GM12878 (cell line): ENCODE data around the gene SPDYE4. TPM values are rescaled to one million over a fixed set of nuclear protein-coding genes. Genes with fewer than 3 reads are reported as not detected.
A peak's percentile ranks its signal among the peaks of the same experiment; 100 is the strongest.

Source experiments
- ATAC-seq: fragments of 200-7000 bp; cut with Tn5 transposase; 3 replicates; pipeline ENCODE4 v1.9.1; 2020; ENCODE audit warnings: mild to moderate bottlenecking, moderate library complexity
- BruUV-seq: library from RNA; stranded (reverse); fragments of 400-500 nt; replicated peaks from 2 replicates; lab custom pipeline; 2021; lab: Mats Ljungman, UMichigan
- CTCF ChIA-PET: fragments of 300-600 bp; sonication (Branson Sonifier 250); formaldehyde crosslinking; extraction: SDS; loops from one replicate; lab custom pipeline; 2021; ENCODE audit warnings: inconsistent platforms; lab: Yijun Ruan, JAX
- POLR2A ChIA-PET: fragments of 350-600 bp; formaldehyde crosslinking; extraction: SDS; loops from one replicate; lab custom pipeline; 2021; ENCODE audit warnings: inconsistent platforms; lab: Charles Lee
- RAD21 ChIA-PET: fragments of 300-600 bp; sonication (Branson Sonifier 250); formaldehyde crosslinking; loops from one replicate; lab custom pipeline; 2023; ENCODE audit warnings: antibody characterized with exemption; ENCODE audit not compliant: unreplicated experiment; lab: Charles Lee
- SMC1A ChIA-PET: fragments of 300-600 bp; sonication (Branson Sonifier 250); formaldehyde crosslinking; loops from one replicate; lab custom pipeline; 2023; ENCODE audit not compliant: unreplicated experiment, uncharacterized antibody; lab: Charles Lee
- DNase-seq: peaks from one replicate; pipeline ENCODE4 v3.0.0-alpha.2; 2011; ENCODE audit warnings: low read depth, low spot score
- FAIRE-seq: peaks from 3 replicates; lab custom pipeline; 2011; peaks lifted over from hg19 to GRCh38; lab: Jason Lieb, UNC
- H2AFZ ChIP-seq: 2 replicates; pipeline ENCODE4 v1.6.0; 2011; ENCODE audit warnings: low read depth, low read length, control low read depth; ENCODE audit not compliant: control insufficient read depth
- H3K27ac ChIP-seq: 2 replicates; pipeline ENCODE4 v1.5.1; 2011; ENCODE audit warnings: control low read depth; ENCODE audit not compliant: control insufficient read depth, insufficient read depth
- H3K27me3 ChIP-seq, 2 experiments: replicated peaks in 1 of 2; 2 replicates each; pipeline versions ENCODE4 v1.6.0 to v1.6.1; 2011; ENCODE audit warnings: low read length in 1 of 2; ENCODE audit not compliant: control insufficient read depth in 2 of 2, insufficient read depth in 2 of 2
- H3K36me3 ChIP-seq, 2 experiments: 2 replicates each; pipeline ENCODE4 v1.5.1; 2011; ENCODE audit warnings: low read length in 1 of 2; ENCODE audit not compliant: control insufficient read depth in 2 of 2, insufficient read depth in 2 of 2
- H3K4me1 ChIP-seq: 2 replicates; pipeline ENCODE4 v1.6.1; 2011; ENCODE audit warnings: mild to moderate bottlenecking, low read length, moderate library complexity, mixed read lengths; ENCODE audit not compliant: control insufficient read depth, insufficient read depth
- H3K4me2 ChIP-seq: 2 replicates; pipeline ENCODE4 v1.6.0; 2011; ENCODE audit warnings: control low read depth; ENCODE audit not compliant: control insufficient read depth, insufficient read depth
- H3K4me3 ChIP-seq: fragments of 200-600 bp; sonication (generic); 2 replicates; pipeline ENCODE4 v1.5.1; 2016
- H3K79me2 ChIP-seq: 2 replicates; pipeline ENCODE4 v1.6.0; 2011; ENCODE audit warnings: low read length; ENCODE audit not compliant: control insufficient read depth, insufficient read depth
- H3K9ac ChIP-seq: 2 replicates; pipeline ENCODE4 v1.8.0; 2011; ENCODE audit warnings: low read length, control low read depth, mixed read lengths; ENCODE audit not compliant: control insufficient read depth, insufficient read depth
- H3K9me3 ChIP-seq: replicated peaks from 3 replicates; pipeline ENCODE4 v1.5.1; 2011; ENCODE audit warnings: mild to moderate bottlenecking, low read length; ENCODE audit not compliant: control insufficient read depth, insufficient read depth
- H4K20me1 ChIP-seq: 2 replicates; pipeline ENCODE4 v1.6.0; 2011; ENCODE audit not compliant: control insufficient read depth, insufficient read depth
- DPF2 ChIP-seq: fragments of 450-650 bp; IDR thresholded peaks from 2 replicates; pipeline ENCODE4 v1.6.1; 2017; ENCODE audit warnings: mild to moderate bottlenecking
- ELK1 ChIP-seq: IDR thresholded peaks from 2 replicates; pipeline ENCODE4 v1.6.1; 2012; ENCODE audit warnings: low read depth, low read length, improper control_type of control experiment
- FOXM1 ChIP-seq: IDR thresholded peaks from 2 replicates; pipeline ENCODE4 v1.6.1; 2012; ENCODE audit warnings: low read depth, mild to moderate bottlenecking, inconsistent platforms, low read length, moderate library complexity
- IRF3 ChIP-seq: fragments of 450-650 bp; IDR thresholded peaks from 2 replicates; pipeline ENCODE4 v1.6.1; 2014; ENCODE audit warnings: mild to moderate bottlenecking
- NBN ChIP-seq: fragments of 450-650 bp; IDR thresholded peaks from 2 replicates; pipeline ENCODE4 v1.6.1; 2016
- POU2F2 ChIP-seq: IDR thresholded peaks from 3 replicates; pipeline ENCODE4 v1.6.1; 2011; ENCODE audit warnings: low read depth, mild to moderate bottlenecking, low read length, borderline replicate concordance
- RUNX3 ChIP-seq: IDR thresholded peaks from 2 replicates; pipeline ENCODE4 v1.6.1; 2012; ENCODE audit warnings: low read length, inconsistent platforms
- SMARCA5 ChIP-seq: fragments of 450-650 bp; IDR thresholded peaks from 2 replicates; pipeline ENCODE4 v1.6.1; 2017; ENCODE audit warnings: mild to moderate bottlenecking
- SUPT20H ChIP-seq: IDR thresholded peaks from 2 replicates; pipeline ENCODE4 v1.6.1; 2011; ENCODE audit warnings: low read depth, mild to moderate bottlenecking, low read length, moderate library complexity, borderline replicate concordance; ENCODE audit not compliant: control insufficient read depth
- TAF1 ChIP-seq: IDR thresholded peaks from 2 replicates; pipeline ENCODE4 v1.6.1; 2011; ENCODE audit warnings: mild to moderate bottlenecking, low read depth, low read length, borderline replicate concordance
- ZBTB4 ChIP-seq: fragments of 450-650 bp; formaldehyde crosslinking; IDR thresholded peaks from 2 replicates; pipeline ENCODE4 v1.4.0; 2022; ENCODE audit warnings: mild to moderate bottlenecking, moderate library complexity
- WGBS: methylation state at CpG from one replicate; pipeline ENCODE4 v1.1.6; 2016; ENCODE audit warnings: low lambda C conversion rate; ENCODE audit not compliant: insufficient replicate concordance, insufficient coverage; ENCODE audit errors: missing lambda C conversion rate; 5-methylcytosine and 5-hydroxymethylcytosine counted together
- in situ Hi-C: fragments of 300-500 bp; cut with MboI; formaldehyde crosslinking; loops from 9 replicates; pipeline ENCODE4 v1.14.3; 2018; ENCODE audit warnings: mixed read lengths
- intact Hi-C: fragments of 100-400 bp; cut with micrococcal nuclease; formaldehyde crosslinking; loops from one replicate; pipeline ENCODE4 v1.14.2; 2022; ENCODE audit not compliant: unreplicated experiment
- polyA plus RNA-seq, 11 experiments: library from polyadenylated mRNA; depleted of rRNA in 4 of 11; unstranded in 6 of 11; stranded (reverse) in 5 of 11; fragments of >200 nt; fragmentation: Nextera tagmentation in 4 of 11; fragmentation: Illumina TruSeq in 1 of 11; extraction: Ambion mirVana in 4 of 11; extraction: Trizol in 1 of 11; gene quantifications; 1 replicate in 1 of 11; 2 replicates in 10 of 11; pipeline versions ENCODE4 v1.2.1 to v1.2.3, GENCODE V29; 2011 to 2016; ENCODE audit warnings: inconsistent platforms in 2 of 11, missing spikeins in 2 of 11, low read depth in 1 of 11
- total RNA-seq, 4 experiments: library from RNA; depleted of rRNA in 3 of 4; stranded (reverse); fragments of >200 nt in 3 of 4; fragmentation: Illumina TruSeq in 1 of 4; extraction: Trizol in 1 of 4; gene quantifications; 2 replicates each; pipeline versions ENCODE4 v1.2.1 to v1.2.3, GENCODE V29; 2013 to 2021
- TF ChIP-seq, protein P1 (sequence below): IDR thresholded peaks from 2 replicates; pipeline ENCODE4 v1.6.1; 2011; ENCODE audit warnings: borderline replicate concordance, low read depth, mild to moderate bottlenecking, moderate library complexity, low read length; ENCODE audit not compliant: insufficient read depth, poor library complexity, severe bottlenecking
- TF ChIP-seq, protein P2 (sequence below): fragments of 450-650 bp; conservative IDR thresholded peaks from 2 replicates; pipeline ENCODE4 v1.6.1; 2017; ENCODE audit warnings: mild to moderate bottlenecking, moderate library complexity

The SPDYE4 gene
- total and polyA plus RNA-seq, 10 of the 15 experiments (the other 5 are each of a cell fraction or from before 2014, with no cell fraction given), result 0.07 to 0.18 TPM; not detected in 8

DNA sequence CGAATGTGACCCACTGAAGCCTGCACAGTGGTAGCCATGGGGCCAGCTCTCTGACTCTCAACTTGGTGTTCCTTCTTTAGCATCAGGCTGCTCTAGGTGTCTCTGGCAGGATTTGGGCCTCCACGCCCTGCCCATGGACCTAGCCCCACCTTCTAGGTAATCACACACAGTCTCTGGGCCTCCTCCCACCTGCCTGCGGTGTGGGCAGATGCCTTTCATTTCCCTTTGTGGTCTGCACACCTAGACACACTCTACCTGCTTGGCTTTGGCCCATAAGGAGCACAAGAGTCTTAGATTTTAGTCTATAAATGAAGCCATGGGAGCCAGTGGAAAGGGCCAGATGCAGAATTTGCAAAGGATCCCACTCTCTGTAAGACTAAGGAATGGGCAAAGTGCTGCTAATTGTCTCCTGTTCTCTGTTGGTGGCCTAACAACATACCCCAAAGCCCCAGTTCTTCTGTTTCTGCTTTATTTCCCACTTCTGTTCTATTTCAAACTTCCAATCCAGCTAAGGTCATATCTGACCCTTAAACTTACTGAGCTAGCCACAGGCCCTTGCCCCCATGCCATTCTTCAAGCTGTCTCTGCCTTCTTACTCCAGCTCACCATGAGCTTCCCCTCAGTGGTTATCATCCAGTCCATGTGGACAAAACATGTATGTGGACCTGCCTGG is 48.0 kb upstream of the SPDYE4 start:
- H3K4me1 ChIP-seq, result peaks cover 43% of the 10 kb centered on the region
- H3K27me3 ChIP-seq, result no peaks in the 10 kb centered on the region
- ChIA-PET POLR2A (interaction anchor here (0.6 to 4.5 kb wide), 15 partner anchors 12 to 157 kb away, joined by 3 to 35 read pairs (median 5); partner anchors contain the start of gene PIK3R6), SMC1A (interaction anchor here (0.7 to 3.8 kb wide), 22 partner anchors 12 to 396 kb away, joined by 3 to 35 read pairs (median 5); partner anchors contain the start of gene PIK3R6), RAD21 (interaction anchor here (0.8 to 4.6 kb wide), 21 partner anchors 12 to 225 kb away, joined by 3 to 33 read pairs (median 5); partner anchors contain the start of gene PIK3R6), CTCF (interaction anchor here (0.7 to 3.1 kb wide), 14 partner anchors 14 to 1790 kb away, joined by 3 to 14 read pairs (median 8); no protein-coding TSS in a partner anchor)
- in situ Hi-C loops (no loop called here), intact Hi-C loops (loop anchor here (2.0 to 10.0 kb wide), 3 partner anchors 52 to 188 kb away; no protein-coding TSS in a partner anchor)
- peak; percentile 43 for ATAC-seq
- H2AFZ ChIP-seq, result no peak overlapping the region
- FAIRE-seq, result peak; percentile 66
- no TSS peak for BruUV-seq
- 15% methylated on average over 3 of the region's 3 CpGs for WGBS
- H3K9ac ChIP-seq, result peak overlapping the region; percentile 54
- peaks cover 42 to 61% of the 10 kb centered on the region in 2 experiments for H3K36me3 ChIP-seq
- DNase-seq, result no peak
- H3K4me2 ChIP-seq, result peak overlapping the region; percentile 43
- H3K9me3 ChIP-seq, result peaks cover 23% of the 10 kb centered on the region; the same call in 2 of the 3 replicates
- no peak overlapping the region for H3K4me3 ChIP-seq
- H4K20me1 ChIP-seq, result no peaks in the 10 kb centered on the region
- no peaks in the 10 kb centered on the region; the same call in none of the 2 replicates for H3K79me2 ChIP-seq
- H3K27ac ChIP-seq, result peak overlapping the region; percentile 96
- no peak for TF ChIP-seq ZBTB4 (CRISPR knock-in tag)
- peak; percentile 53; the same call in 1 of the 2 replicates for TF ChIP-seq DPF2
- peak; percentile 79 for TF ChIP-seq RUNX3
- TF ChIP-seq, protein P1, sequence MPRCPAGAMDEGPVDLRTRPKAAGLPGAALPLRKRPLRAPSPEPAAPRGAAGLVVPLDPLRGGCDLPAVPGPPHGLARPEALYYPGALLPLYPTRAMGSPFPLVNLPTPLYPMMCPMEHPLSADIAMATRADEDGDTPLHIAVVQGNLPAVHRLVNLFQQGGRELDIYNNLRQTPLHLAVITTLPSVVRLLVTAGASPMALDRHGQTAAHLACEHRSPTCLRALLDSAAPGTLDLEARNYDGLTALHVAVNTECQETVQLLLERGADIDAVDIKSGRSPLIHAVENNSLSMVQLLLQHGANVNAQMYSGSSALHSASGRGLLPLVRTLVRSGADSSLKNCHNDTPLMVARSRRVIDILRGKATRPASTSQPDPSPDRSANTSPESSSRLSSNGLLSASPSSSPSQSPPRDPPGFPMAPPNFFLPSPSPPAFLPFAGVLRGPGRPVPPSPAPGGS, result no peak
- TF ChIP-seq NBN, result peak; percentile 63; the same call in 1 of the 2 replicates
- TF ChIP-seq, protein P2, sequence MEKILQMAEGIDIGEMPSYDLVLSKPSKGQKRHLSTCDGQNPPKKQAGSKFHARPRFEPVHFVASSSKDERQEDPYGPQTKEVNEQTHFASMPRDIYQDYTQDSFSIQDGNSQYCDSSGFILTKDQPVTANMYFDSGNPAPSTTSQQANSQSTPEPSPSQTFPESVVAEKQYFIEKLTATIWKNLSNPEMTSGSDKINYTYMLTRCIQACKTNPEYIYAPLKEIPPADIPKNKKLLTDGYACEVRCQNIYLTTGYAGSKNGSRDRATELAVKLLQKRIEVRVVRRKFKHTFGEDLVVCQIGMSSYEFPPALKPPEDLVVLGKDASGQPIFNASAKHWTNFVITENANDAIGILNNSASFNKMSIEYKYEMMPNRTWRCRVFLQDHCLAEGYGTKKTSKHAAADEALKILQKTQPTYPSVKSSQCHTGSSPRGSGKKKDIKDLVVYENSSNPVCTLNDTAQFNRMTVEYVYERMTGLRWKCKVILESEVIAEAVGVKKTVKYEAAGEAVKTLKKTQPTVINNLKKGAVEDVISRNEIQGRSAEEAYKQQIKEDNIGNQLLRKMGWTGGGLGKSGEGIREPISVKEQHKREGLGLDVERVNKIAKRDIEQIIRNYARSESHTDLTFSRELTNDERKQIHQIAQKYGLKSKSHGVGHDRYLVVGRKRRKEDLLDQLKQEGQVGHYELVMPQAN, result no peak
- no peak for TF ChIP-seq ELK1
- TF ChIP-seq SMARCA5, result peak; percentile 66; the same call in 1 of the 2 replicates
- no peak for TF ChIP-seq TAF1
- TF ChIP-seq FOXM1, result no peak
- TF ChIP-seq IRF3, result no peak
- TF ChIP-seq POU2F2, result no peak
- TF ChIP-seq SUPT20H, result no peak
